HG02973 (cell line): ENCODE results near the gene FBXL4.

Experiments used
- ATAC-seq: cut with Tn5 transposase; IDR thresholded peaks from one replicate; pipeline ENCODE4 v1.9.1; 2021; ENCODE audit warnings: moderate library complexity; ENCODE audit not compliant: unreplicated experiment

The FBXL4 gene

DNA sequence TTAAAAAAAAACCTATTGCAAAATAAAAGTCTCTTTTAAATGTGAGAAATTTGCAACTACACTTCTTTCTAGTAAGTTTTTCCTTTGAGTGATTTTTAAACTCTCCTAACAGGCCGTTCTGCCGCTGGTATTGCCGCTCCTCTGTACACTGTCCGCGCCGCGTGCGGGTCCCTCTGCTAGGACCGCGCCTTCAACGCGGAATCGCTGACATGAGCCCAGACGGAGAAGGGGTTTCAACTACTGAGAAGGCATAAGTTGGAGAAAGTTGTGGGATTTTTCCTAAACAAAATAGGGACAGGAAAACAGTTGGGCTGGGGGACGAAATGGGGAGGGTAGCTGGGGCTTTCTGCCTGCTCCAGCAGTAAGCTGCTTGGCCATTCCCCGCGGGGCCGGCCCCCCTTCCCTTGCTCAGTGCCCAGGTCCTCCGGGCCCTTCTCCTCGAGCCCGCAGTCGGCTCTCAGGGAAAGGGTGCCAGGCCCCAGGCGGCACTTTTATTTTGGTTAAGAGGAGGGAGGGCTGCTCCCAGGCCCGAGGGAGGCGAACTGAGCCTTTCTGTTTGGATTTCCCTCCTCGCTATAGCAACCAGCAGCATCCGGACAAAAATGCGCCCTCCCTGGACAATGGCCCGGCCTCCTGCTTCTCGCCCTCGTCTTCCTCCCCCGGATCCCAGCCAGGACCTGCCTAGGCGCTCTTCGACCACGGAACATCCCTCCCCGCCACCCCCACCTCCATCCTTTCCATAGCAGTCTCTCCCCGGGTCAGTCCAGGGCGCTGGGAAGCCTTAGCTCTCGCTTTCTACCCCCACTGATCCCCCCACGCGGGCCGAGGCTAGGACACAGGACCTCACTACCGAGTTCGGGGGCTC is 120.2 kb downstream of the FBXL4 start:
- ATAC-seq = no peak

- no peak for ATAC-seq
Measured at GRCh38 chr6:98825600-98826230, 122.0 kb downstream of the FBXL4 start.

DNA sequence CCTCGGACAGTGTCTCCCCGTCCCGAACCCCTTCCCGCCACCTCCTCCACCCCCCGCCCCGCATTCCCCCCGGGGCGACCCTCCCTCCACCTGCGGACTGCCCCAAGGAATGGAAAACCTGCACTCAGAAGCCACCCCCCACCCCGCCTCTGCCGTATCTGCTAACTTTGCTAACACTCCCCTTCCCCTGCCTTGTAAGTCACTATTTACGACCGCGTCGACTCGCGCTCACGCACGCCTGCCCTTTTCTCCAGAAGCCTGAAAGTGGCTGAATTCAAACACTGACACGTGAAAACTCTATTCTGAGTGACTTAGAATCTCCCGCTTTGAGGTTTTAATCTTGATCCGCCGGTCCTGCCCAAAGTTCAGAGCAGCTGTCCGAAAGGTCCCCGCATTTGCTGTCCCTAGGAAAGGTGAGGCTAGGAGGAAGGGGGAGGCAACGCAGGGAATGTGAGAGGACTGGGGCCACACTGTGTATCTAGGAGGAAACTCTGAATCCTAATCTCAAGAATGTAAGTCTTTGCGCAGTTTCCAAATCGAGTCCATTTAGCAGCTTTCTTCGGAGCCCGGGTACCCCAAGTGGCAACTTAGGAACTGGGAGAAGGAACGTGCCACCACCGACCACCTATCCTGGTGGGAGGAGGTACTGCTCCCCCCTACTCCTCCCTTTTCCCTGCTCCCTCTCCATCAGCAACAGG is 122.7 kb downstream of the FBXL4 start:
- ATAC-seq = no peak

GRCh38 chr6:98824162-98824901 is 123.4 kb downstream of the FBXL4 start:
- no peak for ATAC-seq

- no peak for ATAC-seq
Measured at GRCh38 chr6:98823428-98824161, 124.2 kb downstream of the FBXL4 start.

DNA sequence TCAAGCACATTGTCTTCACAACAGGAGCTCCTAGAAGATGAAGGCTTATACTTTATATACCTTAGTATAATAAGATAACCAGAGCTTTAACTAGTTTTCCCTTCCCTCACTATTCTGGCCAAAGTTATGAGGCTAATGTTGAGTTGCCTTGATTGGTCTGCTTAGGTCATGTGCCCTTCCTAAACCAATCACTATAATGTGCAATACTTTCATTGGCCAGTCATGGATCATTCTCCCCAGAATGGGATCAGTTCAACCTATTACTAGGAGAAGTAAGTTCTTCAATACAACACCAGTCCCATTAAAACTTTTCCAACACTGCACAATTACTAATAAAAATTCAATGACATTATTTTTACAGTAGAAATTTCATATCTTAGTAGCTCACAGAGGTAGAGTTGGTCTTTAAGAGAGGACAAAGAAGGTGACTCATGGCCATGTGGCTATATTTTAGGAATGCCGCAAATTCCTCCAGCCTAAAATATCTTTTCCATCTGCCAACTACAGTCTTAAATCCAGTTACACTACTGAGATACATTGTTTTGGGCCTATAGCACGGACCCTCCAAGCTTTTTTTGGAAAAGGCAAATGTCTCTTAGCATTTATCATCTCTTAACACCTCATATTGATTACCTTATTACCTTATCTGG is 125.9 kb downstream of the FBXL4 start:
- ATAC-seq = no peak
